Endothelial cell (in vitro differentiated cells): ENCODE results near the gene CRYGS. TPM values are rescaled to one million over a fixed set of nuclear protein-coding genes. Genes with fewer than 3 reads are reported as not detected.

Experiments used
- DNase-seq: peaks from one replicate; pipeline ENCODE4 v3.0.0; 2021; ENCODE audit warnings: low spot score
- H3K27ac Mint-ChIP-seq: one replicate; pipeline ENCODE4 v1.8.0; 2021; ENCODE audit warnings: mixed read lengths, inconsistent platforms; ENCODE audit not compliant: unreplicated experiment
- H3K27me3 Mint-ChIP-seq: one replicate; pipeline ENCODE4 v1.8.0; 2021; ENCODE audit warnings: mild to moderate bottlenecking, moderate library complexity, mixed read lengths, inconsistent platforms; ENCODE audit not compliant: unreplicated experiment
- H3K36me3 Mint-ChIP-seq: one replicate; pipeline ENCODE4 v1.8.0; 2021; ENCODE audit warnings: mild to moderate bottlenecking, low read depth, mixed read lengths, inconsistent platforms; ENCODE audit not compliant: unreplicated experiment
- H3K4me1 Mint-ChIP-seq: one replicate; pipeline ENCODE4 v1.8.0; 2021; ENCODE audit warnings: mild to moderate bottlenecking, mixed read lengths, inconsistent platforms; ENCODE audit not compliant: unreplicated experiment
- H3K4me3 Mint-ChIP-seq: one replicate; pipeline ENCODE4 v1.8.0; 2021; ENCODE audit warnings: mild to moderate bottlenecking, mixed read lengths, inconsistent platforms; ENCODE audit not compliant: unreplicated experiment
- H3K9me3 Mint-ChIP-seq: one replicate; pipeline ENCODE4 v1.8.0; 2021; ENCODE audit warnings: mixed read lengths, inconsistent platforms; ENCODE audit not compliant: unreplicated experiment
- total RNA-seq: library from RNA; stranded (reverse); fragmentation: NEBNext Ultra II Directional; extraction: Animal tissue kit (Norgen Biotek cat#: 25700); gene quantifications from one replicate; pipeline ENCODE4 v1.2.1, GENCODE V29; 2021; ENCODE audit not compliant: unreplicated experiment
- TF ChIP-seq, protein P1 (sequence below): fragments of 200-600 bp; sonication (generic); IDR thresholded peaks from one replicate; pipeline ENCODE4 v1.5.0; 2021; ENCODE audit warnings: antibody characterized with exemption; ENCODE audit not compliant: unreplicated experiment

The CRYGS gene
- total RNA-seq, 1 donor from 2014 or later = 5.8 TPM

- H3K27ac Mint-ChIP-seq = no peak overlapping the region
- H3K27me3 Mint-ChIP-seq = peaks cover 8% of the 10 kb centered on the region
- H3K36me3 Mint-ChIP-seq = no peaks in the 10 kb centered on the region
- TF ChIP-seq, protein P1, sequence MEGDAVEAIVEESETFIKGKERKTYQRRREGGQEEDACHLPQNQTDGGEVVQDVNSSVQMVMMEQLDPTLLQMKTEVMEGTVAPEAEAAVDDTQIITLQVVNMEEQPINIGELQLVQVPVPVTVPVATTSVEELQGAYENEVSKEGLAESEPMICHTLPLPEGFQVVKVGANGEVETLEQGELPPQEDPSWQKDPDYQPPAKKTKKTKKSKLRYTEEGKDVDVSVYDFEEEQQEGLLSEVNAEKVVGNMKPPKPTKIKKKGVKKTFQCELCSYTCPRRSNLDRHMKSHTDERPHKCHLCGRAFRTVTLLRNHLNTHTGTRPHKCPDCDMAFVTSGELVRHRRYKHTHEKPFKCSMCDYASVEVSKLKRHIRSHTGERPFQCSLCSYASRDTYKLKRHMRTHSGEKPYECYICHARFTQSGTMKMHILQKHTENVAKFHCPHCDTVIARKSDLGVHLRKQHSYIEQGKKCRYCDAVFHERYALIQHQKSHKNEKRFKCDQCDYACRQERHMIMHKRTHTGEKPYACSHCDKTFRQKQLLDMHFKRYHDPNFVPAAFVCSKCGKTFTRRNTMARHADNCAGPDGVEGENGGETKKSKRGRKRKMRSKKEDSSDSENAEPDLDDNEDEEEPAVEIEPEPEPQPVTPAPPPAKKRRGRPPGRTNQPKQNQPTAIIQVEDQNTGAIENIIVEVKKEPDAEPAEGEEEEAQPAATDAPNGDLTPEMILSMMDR = no peak
- no peak for DNase-seq
- no peak overlapping the region for H3K4me3 Mint-ChIP-seq
- H3K9me3 Mint-ChIP-seq = no peaks in the 10 kb centered on the region
- H3K4me1 Mint-ChIP-seq = peaks cover 18% of the 10 kb centered on the region
These were observed 13.8 kb downstream of the CRYGS start for GRCh38 chr3:186530415-186530814.

DNA sequence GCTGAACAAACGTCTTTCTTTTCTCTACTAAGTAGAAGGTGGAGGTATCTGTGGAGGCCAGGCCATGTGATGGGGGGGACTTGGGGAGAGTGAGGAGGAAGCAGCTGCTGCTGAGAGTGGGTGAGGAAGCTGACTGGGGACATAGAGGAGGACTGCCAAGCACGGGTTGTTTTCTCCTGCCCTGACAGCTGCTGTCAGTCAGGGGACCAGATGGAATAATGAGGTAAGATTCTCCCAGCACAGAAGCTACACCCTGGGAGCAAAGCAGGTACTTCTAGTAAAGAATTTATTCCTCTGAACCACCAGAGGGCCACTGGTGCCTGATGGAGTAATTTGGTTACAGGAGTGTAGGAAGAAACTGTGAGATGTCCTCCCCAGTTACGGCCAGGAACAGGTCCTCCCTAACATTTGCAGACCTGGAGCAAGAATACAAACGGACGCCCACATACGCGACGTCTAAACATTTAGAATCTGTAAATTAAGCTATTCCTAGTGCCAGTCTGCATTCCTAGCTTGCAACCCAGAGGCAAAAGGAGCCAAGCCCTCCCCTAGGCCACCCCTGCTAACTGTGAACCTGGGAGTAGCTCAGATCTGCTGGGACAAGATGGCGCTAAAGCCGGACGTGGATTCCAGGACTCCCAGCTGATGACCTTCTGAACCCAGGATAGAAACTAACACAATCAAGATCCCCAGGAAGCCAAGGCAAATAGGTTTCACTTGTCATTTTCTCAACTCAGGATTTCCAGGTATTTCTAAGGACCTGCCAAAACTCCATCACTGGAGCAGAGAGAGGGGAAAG lies 14.8 kb downstream of the CRYGS start:
- no peaks in the 10 kb centered on the region for H3K9me3 Mint-ChIP-seq
- peaks cover 10% of the 10 kb centered on the region for H3K27me3 Mint-ChIP-seq
- no peak overlapping the region for H3K27ac Mint-ChIP-seq
- peaks cover 18% of the 10 kb centered on the region for H3K4me1 Mint-ChIP-seq
- TF ChIP-seq, protein P1 = no peak
- no peak for DNase-seq
- H3K4me3 Mint-ChIP-seq = no peak overlapping the region
- no peaks in the 10 kb centered on the region for H3K36me3 Mint-ChIP-seq

DNA sequence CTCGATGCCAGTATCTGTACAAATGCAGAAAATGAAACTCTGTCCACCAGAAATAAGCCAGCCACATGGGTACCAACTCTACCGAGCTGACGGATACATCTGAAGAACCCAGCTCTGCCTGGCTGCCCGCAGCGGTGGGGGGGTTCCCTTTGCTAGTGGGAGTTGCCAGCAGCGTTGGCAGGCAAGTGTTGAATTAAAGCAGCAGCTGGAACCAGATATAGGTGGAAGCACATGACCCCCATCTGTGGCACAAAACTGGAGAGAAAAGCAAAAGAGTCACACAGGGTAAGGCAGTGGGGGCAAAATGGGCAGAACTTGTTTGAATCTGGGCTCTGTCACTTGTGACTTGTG lies 17.9 kb downstream of the CRYGS start:
- peaks cover 10% of the 10 kb centered on the region for H3K27me3 Mint-ChIP-seq
- H3K27ac Mint-ChIP-seq = no peak overlapping the region
- no peak overlapping the region for H3K4me3 Mint-ChIP-seq
- TF ChIP-seq, protein P1 = no peak
- no peaks in the 10 kb centered on the region for H3K36me3 Mint-ChIP-seq
- no peak for DNase-seq
- no peaks in the 10 kb centered on the region for H3K9me3 Mint-ChIP-seq
- peaks cover 13% of the 10 kb centered on the region for H3K4me1 Mint-ChIP-seq

DNA sequence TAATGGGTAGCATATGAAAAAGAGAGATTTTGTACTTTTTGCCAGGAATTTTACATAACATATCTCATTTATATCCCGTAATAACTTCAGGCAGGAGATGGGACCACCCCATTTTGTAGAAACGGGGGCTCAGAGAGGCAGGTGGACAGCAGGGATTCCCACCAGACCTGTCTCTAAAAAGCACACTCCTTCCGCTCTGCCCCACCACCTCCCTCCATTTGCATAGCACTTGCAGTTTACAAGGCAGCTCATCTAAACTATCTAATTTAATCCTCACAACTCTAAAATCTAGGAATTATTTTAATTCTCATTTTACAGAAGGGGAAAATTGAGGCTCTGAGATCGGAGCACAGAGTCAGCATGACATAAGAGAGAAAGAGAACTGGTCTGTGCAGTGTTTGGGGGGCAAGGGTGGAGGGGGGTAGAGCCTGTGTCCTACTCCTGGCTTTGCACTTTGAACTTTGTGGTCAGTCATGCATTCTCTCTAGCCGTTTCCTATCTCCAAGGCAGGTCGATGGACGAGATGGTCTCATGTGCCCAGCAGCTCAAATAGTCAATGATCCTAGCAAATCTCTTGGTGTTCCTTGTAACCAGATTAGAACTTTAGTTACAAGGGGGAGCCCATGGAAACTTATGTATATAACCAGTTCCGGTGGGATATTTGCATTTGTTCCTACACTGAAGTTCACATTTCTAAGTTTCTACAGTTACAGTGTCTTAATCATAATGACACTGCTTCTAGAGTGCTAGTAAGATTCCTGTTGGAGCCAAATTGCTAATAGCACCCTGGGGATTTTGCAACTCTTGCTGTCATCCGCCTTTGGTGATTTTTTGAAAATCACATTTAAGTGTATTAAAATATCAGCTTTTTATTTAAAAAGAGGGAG lies 18.6 kb downstream of the CRYGS start:
- Mint-ChIP-seq H3K27me3 (peaks cover 10% of the 10 kb centered on the region), H3K27ac (no peak overlapping the region), H3K36me3 (no peaks in the 10 kb centered on the region), H3K4me3 (no peak overlapping the region), H3K4me1 (peaks cover 10% of the 10 kb centered on the region), H3K9me3 (no peaks in the 10 kb centered on the region)
- TF ChIP-seq, protein P1 = no peak
- DNase-seq = no peak

DNA sequence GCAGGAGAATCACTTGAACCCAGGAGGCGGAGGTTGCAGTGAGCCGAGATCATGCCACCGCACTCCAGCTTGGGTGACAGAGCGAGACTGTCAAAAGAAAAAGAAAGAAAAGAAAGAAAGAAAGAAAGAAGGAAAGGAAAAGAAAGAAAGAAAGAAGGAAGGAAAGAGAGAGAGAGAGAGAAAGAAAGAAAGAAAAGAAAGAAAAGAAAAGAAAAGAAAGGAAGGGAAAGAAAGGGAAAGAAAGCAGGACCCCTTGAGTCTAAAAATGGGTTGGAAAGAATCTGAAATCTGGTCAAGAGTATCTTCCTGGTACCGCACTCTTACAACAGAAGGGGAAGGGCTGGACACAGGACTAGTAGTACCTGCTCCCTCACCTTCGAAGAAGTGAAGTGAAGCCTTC lies 19.6 kb downstream of the CRYGS start:
- Mint-ChIP-seq H3K4me3 (no peak overlapping the region), H3K27me3 (peaks cover 10% of the 10 kb centered on the region), H3K9me3 (no peaks in the 10 kb centered on the region), H3K36me3 (no peaks in the 10 kb centered on the region), H3K27ac (no peak overlapping the region), H3K4me1 (peaks cover 6% of the 10 kb centered on the region)
- TF ChIP-seq, protein P1 = no peak
- DNase-seq = no peak
